H1 (cell line): ENCODE measurements around the gene CDKN2A. TPM values are rescaled to one million over a fixed set of nuclear protein-coding genes. Genes with fewer than 3 reads are reported as not detected.

Experiments
- CHD7 ChIP-seq: fragments of 300-600 bp; sonication (generic); IDR thresholded peaks from 2 replicates; pipeline ENCODE4 v1.7.1; 2012; ENCODE audit warnings: low read length, moderate library complexity, mild to moderate bottlenecking, inconsistent platforms; ENCODE audit not compliant: insufficient replicate concordance
- HDAC6 ChIP-seq: IDR thresholded peaks from one replicate; pipeline ENCODE4 v1.7.1; 2012; ENCODE audit warnings: low read depth, mild to moderate bottlenecking, inconsistent platforms, low read length, moderate library complexity
- polyA plus RNA-seq, 7 experiments: library from polyadenylated mRNA; depleted of rRNA in 3 of 7; stranded (reverse) in 5 of 7; unstranded in 2 of 7; fragments of >200 nt in 5 of 7; fragments of 200-250 nt in 2 of 7; gene quantifications; 1 replicate in 5 of 7; 2 replicates in 1 of 7; 4 replicates in 1 of 7; pipeline versions ENCODE4 v1.2.1 to v1.2.3, GENCODE V29; 2011 to 2013; ENCODE audit warnings: missing spikeins in 2 of 7, mixed read lengths in 2 of 7
- total RNA-seq: library from RNA; stranded (reverse); fragmentation: NEBNext Ultra II Directional; extraction: Animal tissue kit (Norgen Biotek cat#: 25700); gene quantifications from 2 replicates; pipeline ENCODE4 v1.2.1, GENCODE V29; 2021

The CDKN2A gene
- total and polyA plus RNA-seq, 2 of the 8 experiments (the other 6 are each of a cell fraction or from before 2014, with no cell fraction given) = 0.51 to 0.73 TPM

- TF ChIP-seq CHD7 = no peak
- TF ChIP-seq HDAC6 = no peak
These were observed 52.7 kb downstream of the CDKN2A start (continued) for GRCh38 chr9:21941337-21941995.
